ENCODE results near the gene ARHGAP25.

The ARHGAP25 gene

GRCh38 chr2:68857855-68858456, 123.3 kb downstream of the ARHGAP25 start:
- DNase-seq (ENCODE audit: low read depth in 2 of 2), result no peak
- TF ChIP-seq, protein P1, sequence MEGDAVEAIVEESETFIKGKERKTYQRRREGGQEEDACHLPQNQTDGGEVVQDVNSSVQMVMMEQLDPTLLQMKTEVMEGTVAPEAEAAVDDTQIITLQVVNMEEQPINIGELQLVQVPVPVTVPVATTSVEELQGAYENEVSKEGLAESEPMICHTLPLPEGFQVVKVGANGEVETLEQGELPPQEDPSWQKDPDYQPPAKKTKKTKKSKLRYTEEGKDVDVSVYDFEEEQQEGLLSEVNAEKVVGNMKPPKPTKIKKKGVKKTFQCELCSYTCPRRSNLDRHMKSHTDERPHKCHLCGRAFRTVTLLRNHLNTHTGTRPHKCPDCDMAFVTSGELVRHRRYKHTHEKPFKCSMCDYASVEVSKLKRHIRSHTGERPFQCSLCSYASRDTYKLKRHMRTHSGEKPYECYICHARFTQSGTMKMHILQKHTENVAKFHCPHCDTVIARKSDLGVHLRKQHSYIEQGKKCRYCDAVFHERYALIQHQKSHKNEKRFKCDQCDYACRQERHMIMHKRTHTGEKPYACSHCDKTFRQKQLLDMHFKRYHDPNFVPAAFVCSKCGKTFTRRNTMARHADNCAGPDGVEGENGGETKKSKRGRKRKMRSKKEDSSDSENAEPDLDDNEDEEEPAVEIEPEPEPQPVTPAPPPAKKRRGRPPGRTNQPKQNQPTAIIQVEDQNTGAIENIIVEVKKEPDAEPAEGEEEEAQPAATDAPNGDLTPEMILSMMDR (IDR thresholded peaks at IDR 0.05; ENCODE audit: low read depth, low read length), result no peak
- H3K4me3 ChIP-seq (replicated peaks in 1 of 2; ENCODE audit: low read depth in 2 of 2, low read length in 2 of 2), result no peak overlapping the region

DNA sequence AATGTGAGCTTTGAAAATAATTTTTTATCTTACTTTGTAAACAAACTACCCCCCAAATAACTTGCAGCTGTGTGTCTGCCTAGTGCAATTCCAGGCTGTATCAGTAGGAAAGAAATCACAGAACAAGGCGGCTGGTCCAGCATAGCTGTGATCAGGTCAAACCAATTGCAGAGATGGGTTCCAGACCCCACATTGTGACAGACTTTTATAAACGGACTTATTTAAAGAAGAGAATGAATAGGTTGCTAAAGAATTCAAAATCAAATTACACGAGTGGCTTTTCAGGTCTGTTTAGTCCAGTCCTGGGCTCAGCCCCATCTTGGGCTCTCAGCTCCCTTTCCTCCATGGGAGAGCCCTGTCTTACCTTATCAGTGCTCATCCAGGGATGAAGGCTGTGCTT, 125.5 kb downstream of the ARHGAP25 start:
- TF ChIP-seq, protein P1 (IDR thresholded peaks at IDR 0.05; ENCODE audit: low read depth, low read length), result no peak
- DNase-seq (ENCODE audit: low read depth in 2 of 2), result no peak
- H3K4me3 ChIP-seq (replicated peaks in 1 of 2; ENCODE audit: low read depth in 2 of 2, low read length in 2 of 2), result no peak overlapping the region

GRCh38 chr2:68861330-68861729, 126.7 kb downstream of the ARHGAP25 start:
- TF ChIP-seq, protein P1 (IDR thresholded peaks at IDR 0.05; ENCODE audit: low read depth, low read length), result no peak
- H3K4me3 ChIP-seq (replicated peaks in 1 of 2; ENCODE audit: low read depth in 2 of 2, low read length in 2 of 2), result no peak overlapping the region
- DNase-seq (ENCODE audit: low read depth in 2 of 2), result no peak

GRCh38 chr2:68862889-68863288, 128.3 kb downstream of the ARHGAP25 start:
- TF ChIP-seq, protein P1 (IDR thresholded peaks at IDR 0.05; ENCODE audit: low read depth, low read length), result no peak
- H3K4me3 ChIP-seq (replicated peaks in 1 of 2; ENCODE audit: low read depth in 2 of 2, low read length in 2 of 2), result no peak overlapping the region
- no peak for DNase-seq (ENCODE audit: low read depth in 2 of 2)

DNA sequence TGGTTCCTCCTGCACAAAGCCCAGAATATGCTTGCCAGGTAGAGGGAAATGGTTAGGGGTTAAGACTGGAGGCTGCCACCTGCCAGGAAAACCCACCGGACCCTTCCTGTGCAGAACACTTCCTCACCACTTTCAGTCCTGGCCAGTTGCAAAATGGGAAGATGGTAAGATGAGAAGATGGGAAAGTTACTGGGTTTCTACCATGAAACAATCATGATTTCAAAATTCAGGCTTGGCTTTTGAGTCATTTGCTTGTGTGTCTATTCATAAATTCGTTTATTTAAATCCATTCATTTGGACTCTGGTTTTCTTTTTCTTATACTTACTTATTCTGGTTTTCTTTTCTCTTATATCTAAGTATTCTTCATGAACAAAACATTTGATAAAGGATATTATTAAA, 129.4 kb downstream of the ARHGAP25 start:
- DNase-seq (ENCODE audit: low read depth in 2 of 2), result no peak
- H3K4me3 ChIP-seq (replicated peaks in 1 of 2; ENCODE audit: low read depth in 2 of 2, low read length in 2 of 2), result no peak overlapping the region
- TF ChIP-seq, protein P1 (IDR thresholded peaks at IDR 0.05; ENCODE audit: low read depth, low read length), result no peak

GRCh38 chr2:68865108-68865507, 130.5 kb downstream of the ARHGAP25 start:
- H3K4me3 ChIP-seq (replicated peaks in 1 of 2; ENCODE audit: low read depth in 2 of 2, low read length in 2 of 2), result no peak overlapping the region
- no peak for DNase-seq (ENCODE audit: low read depth in 2 of 2)
- TF ChIP-seq, protein P1 (IDR thresholded peaks at IDR 0.05; ENCODE audit: low read depth, low read length), result no peak

- H3K4me3 ChIP-seq (replicated peaks in 1 of 2; ENCODE audit: low read depth in 2 of 2, low read length in 2 of 2), result no peak overlapping the region
- TF ChIP-seq, protein P1 (IDR thresholded peaks at IDR 0.05; ENCODE audit: low read depth, low read length), result no peak
- peak in 1 of 2 donors; percentile 64 for DNase-seq (ENCODE audit: low read depth in 2 of 2)
Observed at GRCh38 chr2:68870215-68870614, 135.6 kb downstream of the ARHGAP25 start.
